Activated gamma-delta T cell treated with anti-CD3 and anti-CD28 coated beads, Interleukin-2, amount 50 U/mL, for 16 hours (primary cell): ENCODE measurements around the gene EIF3I.

ENCODE experiments used
- DNase-seq: peaks from one replicate; pipeline ENCODE4 v3.0.0-alpha.2; 2020; ENCODE audit warnings: low read depth

Gene EIF3I

DNA sequence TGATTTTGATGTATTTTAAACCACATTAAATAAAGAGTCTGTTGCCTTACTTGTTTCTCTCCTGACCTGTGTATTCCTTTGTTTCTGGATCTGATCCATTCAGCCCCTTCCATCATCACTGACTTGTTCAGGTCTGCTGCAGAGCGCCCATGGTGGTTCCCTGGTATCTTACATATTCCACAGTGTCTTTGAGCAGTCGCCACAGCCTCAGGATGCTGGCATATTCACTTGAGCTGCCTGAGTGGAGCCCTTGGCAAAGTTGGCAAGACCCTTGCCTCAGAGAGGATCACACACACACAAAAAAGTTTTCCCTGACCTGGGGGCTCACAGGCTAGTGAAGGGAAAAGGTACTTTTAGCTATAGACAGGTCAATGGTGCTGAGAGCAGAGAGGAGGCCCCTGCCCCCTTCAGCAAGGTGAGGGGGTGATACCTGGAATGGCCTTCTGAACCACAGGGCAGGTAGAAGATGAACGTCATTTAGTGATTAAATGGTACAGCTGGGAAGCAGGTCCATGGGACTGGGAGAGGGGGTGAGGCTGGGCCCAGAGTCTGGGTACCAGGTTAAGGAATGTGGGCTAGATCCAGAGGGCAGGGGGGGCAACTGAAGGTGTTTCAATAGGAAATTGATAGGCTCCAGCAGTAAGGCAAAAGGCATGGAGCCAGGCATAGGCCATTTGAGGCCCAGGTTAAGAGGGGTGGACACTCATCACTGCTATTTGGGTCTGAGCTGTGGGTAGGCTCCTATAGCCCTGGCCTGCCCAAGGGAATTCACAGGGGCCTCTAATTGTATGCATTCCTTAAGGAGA lies 23.8 kb upstream of the EIF3I start:
- no peak for DNase-seq

DNA sequence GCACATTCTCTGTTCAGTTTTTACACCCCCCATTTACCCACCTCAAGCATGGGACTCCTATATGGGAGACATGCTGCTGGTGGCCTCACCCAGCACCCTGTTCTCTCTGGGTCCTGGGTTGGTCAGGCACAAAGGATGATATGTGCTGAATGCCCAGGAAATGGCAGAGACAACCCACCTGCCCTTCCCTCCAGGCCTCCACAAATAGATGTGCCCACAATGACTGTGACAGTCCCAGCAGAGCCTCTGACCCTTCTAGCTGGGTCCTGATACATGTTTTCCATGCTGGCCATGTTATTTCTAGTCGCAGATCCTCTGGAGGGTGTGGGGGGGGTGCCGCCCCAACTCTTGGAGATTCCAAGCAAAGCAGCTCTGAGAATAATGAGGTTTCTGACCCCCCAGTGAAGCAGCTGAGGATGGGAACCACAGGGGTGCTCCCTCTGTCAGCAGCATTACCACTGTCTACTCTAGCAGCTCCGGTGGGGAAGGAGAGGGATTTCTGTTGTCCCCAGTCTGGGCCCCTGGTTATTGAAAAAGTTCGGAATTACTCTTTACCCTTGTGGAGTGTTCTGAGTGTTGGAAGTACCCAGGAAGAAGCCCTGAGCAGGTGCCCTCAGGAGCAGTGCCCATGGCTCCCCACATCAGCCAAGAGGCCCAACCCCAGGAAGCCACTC lies 23.0 kb upstream of the EIF3I start:
- no peak for DNase-seq

DNA sequence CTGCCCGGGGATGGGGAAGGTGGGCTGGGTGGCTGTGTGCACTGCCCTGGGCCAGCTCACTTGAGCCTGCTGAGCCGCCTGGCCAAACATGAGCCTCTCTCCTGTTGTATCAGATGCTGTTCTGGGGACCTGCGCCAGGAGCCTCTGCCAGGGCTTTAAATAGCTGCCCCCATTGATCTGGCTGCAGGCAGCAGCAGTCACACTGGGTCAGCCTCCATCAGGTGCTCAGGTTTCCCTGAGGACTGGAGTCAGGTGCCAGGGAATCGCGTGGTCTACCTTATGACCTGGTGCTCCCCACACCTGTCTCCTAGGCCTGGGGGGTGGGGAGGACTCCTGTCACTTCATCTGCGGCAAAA lies 22.5 kb upstream of the EIF3I start:
- no peak for DNase-seq

DNA sequence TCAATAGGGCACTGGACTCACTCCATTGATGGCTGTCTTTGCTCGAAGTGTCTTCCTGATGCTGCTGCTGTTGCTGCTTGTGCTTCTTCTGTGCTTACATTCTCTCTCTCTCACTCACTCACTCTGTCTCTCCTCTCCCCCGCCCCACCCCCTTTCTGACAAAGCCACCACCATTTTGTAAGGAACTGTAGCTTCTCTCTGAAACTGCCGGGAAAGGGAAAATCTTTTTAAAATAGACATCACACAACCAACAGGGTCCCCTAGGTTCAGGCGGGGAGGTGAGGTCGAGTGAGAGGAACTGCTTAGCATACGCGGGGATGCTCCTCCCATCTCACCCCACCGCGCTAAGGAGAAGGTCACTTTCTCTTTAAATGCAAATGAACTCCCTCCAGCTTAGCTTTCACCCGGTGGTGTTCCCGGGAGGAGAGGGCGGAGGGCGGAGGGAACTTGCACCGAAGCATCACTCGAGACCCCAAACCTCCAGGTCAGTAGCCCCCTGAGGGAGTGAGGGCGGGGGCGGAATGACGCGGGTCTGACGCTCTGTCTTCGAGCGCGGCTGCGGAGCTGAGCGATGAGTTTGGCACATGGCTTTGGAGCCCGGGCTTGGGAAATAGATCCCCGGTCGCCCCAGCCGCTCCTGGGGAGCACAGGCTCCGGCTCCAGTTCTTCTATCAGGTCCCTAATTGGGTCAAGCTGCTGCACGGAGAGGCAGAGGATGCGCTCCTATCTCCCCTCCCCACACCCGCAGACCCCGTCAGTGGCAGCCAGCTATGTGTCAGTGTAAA lies 21.8 kb upstream of the EIF3I start, which contains the start of gene CCDC28B:
TSS of gene CCDC28B (plus strand) at position 370 of the 785 bp plus-strand sequence. CDS start 1,341 bp downstream, outside the sequence.
- DNase-seq: no peak

DNA sequence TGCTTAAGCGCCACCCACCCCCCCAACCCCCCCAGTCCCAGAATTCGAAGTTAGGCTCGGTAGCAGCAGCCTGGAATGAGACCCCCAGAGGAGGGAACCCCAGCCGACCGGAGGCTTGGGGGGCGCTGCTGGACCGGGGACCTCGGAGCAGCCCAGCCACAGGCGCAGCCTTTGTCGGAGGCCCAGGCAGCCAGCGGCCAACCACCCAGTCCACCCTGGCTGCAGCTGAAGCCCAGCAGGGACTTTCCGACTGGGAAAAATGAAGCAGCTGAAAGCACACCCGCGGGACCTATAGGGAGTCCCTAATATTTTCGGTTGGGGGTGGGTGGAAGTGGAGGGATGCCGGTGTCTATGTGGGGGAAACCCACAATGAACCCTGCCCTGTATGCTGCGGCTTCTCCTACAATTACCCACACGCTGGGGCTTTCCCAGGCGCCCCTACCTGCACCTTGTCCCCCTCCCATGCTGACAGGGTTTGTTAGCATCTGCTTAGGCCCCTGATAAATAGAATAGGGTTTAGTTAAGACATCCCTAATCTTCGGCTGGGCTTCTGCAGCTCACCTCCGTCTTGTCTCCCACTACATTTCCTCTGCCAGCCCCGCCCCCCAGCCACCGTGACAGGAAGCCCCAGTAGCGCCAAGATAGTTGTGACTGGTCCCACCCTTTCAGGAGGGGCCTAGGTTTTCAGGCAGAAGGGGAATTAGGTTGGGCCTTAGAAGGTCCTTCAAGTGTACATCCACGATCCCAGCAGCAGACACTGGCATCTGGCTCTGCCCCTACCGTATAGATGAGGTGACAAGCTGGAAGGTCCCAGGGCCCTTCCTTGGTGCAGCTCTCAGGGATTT lies 21.0 kb upstream of the EIF3I start:
- peak; percentile 64 for DNase-seq

DNA sequence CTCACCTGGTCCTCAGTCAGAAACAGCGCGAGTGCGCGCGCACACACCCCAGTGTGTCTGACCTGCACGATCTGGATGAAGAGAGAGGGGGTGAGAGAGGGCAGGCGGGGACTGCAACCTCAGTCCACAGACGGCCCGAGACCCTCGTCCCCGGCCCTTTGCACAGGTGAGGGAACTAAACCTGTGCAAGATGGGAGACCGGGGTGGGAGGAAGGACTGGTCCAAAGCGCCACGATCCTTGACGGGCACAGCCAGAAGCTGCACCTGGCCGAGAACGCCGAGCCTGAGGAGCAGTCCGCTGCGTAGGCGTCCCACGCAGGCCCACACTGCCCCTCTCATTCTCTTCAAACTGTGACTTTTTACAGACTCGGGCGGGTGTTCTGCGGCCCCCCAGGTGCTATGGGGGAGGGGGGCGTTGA lies 17.3 kb upstream of the EIF3I start:
- no peak for DNase-seq

DNA sequence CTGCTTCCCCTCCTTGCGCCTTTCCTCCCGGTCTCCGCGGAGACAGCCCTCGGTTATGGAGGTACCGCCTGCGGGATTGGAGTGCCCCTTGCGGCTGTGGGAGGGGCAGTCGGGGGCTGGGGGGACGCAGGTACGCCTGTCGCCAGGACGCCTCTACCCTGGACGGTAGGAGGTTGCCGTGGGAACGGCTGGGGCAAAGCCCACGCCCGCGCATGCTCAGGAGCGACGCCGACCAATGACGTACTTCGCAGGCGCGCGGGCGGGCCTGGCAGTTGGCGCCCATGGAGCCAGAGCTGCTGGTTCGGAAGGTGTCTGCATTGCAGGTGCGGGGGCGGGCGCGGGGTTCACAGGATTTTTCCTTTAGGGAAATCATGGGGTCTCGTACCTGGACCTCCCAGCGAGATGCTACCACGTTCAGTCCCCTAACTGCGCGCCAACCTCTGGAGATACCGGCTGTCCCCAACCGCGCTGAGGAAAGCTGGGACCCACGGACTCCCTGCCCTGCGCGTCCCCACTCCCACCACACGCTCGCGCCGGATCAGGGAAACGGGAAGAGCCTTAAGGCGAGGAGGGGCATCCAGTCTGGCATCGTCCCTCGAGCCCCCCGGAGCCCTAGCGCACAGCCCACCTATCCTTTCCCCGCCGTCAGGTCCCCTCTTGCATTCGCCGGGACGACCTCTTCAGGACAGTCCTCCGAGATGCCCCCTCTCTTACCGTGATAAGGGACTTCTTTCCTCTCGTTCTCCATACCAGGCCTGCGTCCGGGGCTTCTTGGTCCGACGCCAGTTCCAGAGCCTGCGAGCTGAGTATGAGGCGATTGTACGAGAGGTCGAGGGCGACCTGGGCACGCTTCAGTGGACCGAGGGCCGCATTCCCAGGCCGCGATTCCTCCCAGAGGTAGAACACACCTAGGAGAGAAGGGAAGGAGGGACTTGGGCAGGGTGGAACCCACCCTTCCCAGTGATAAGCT lies 16.5 kb upstream of the EIF3I start, which contains the start of gene IQCC:
TSS of gene IQCC (plus strand) at position 271 of the 970 bp plus-strand sequence. CDS start at position 282, 11 bp downstream.
- peak; percentile 66 for DNase-seq

DNA sequence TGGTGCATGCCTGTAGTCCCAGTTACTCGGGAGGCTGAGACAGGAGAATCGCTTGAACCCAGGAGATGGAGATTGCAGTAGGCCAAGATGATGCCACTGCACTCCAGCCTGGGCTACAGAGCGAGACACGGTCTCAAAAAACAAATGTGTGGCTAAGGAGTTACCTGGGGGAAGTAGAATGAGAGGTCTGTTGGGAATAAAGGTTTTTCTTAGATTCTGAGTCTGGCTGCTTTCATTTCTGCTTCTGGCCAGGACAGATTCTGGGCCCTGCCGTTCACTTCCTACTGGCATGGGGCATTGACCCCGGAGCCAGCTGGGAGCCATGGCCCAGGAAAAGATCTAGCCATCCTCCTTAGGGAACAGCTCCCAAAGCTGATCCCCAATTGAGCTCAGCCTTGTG lies 13.7 kb upstream of the EIF3I start:
- no peak for DNase-seq

DNA sequence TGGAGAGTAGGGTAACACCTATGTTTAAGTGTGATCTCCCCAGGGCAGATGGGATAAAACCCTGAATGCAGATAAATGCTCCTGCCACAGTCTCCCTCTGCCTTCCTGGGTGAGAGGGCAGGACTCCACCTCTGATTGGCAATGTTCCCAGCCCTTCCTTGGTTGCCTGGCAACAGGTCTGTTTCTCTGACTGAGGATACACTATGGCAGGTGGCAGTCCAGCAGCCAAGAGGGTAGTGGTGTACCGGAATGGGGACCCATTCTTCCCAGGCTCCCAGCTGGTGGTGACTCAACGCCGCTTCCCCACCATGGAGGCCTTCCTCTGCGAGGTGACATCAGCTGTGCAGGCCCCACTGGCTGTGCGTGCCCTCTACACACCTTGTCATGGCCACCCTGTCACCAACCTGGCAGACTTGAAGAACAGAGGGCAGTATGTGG lies 13.3 kb upstream of the EIF3I start, which contains the start of gene DCDC2B:
TSS of gene DCDC2B (plus strand) at position 199 of the 438 bp plus-strand sequence. CDS start at position 204, 5 bp downstream.
- no peak for DNase-seq

DNA sequence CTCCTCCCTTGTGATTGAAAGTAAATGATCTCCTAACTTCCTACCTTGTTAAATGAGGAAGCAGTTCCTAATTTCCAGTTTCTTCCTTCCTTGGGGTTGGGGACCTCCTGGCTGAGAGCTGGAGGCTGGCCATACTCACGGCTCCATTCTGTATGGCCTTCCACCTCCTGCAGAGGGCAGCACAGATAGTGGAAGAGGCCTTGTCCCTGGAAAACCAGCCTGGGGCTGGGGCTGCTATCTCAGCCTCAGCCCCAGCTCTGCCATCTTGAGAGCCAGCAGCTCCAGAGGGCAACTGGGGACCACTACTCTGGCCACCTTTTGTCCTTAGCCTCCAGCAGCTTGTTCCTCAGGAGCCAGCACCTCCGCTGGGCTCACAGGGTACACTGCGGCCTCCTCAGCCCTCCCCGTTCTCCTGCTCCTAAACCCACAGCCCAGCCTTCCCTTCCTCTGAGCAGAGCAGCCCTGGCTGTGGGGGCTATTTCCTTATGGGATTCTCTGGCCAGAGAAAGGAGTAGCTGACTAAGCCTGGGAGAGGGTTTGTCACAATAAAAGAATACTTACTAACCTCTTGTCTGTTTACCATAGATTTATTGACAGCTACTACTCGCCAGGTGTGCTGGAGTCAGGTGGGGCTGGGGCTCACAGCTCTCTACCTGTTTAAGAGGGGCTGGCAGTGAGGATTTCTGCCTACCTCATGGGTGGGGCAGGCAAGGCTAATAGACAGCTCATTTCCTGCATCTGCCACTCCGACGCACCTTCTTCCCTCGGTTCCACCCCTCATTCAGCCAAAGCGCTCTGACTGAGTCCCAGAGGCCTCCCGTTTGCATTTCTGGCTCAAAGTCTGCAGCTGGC lies 6.4 kb upstream of the EIF3I start:
- DNase-seq: peak; percentile 32

DNA sequence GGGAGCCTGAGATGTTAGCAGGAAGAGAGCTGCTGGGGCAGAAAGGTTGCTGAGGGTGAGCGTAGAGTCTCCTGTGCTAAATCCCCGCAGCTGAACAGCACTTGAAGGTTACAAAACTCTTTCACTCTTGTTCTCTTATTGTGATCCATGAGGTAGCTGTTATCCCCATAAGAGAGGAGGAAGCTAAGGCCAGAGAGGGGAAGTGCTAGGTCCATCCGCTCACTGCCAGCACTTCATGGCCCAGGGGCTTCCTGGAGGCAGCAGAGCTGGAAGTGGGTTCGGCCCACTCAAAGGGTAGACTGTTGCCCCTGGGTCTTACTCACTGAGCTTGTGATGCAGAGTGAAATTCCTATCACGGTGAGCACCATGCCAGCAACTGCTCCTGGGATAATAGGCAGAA lies 5.6 kb upstream of the EIF3I start:
- DNase-seq: no peak

DNA sequence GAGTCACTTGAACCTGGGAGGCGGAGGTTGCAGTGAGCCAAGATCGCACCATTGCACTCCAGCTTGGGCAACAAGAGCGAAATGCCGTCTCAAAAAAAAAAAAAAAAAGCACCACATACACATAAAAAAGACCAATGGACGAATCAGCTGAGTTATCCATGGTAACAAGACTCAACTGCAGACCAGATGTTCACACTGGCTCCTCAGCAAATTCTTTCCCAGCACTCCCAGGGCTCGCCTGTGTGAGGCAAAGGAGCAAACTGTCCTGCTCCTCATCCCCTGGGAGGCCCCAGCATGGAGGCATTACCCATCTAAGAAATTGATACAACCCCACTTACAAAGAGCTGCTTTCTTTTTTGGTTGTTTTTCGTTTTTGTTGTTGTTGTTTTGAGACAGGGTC lies 3.2 kb upstream of the EIF3I start:
- no peak for DNase-seq

DNA sequence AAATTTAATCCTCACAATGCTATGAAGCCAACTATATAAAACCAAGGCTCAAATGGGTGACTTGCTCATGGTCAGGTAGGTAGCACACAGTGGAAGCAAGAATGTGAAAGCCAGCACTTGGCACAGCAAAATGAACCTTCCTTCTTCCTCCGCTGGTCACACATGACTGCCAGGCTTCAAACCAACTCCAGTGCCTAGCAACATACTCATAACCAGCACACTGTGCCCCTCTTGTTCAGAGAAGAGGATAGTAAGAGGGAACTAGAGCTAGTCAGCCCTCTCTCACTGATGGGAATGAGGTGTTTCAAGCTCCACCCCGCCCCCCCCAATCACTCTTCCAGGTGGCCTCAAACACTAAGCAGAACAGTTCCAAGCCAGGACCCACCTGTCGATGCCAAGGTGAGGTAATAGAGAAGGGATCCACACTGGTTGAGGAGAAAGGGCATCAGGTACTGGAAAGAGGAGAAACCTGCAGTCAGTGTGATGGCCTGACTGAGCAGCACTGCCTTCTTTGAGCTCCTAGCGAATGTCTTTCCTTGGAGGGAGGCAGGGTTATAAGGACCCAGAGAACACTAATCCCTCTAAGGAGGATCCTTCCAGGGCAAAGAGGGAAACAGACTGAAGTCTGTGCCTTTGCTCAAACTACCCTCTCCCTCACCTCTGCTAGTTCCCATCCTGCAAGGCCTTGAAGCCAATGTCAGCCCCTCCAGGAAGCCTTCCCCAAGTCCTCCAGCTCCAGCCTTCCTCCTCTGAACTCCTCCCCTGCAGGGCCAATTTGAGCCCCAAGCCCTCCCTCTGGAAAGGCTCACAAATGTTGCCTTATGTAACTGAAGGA lies 1.2 kb upstream of the EIF3I start:
- no peak for DNase-seq

DNA sequence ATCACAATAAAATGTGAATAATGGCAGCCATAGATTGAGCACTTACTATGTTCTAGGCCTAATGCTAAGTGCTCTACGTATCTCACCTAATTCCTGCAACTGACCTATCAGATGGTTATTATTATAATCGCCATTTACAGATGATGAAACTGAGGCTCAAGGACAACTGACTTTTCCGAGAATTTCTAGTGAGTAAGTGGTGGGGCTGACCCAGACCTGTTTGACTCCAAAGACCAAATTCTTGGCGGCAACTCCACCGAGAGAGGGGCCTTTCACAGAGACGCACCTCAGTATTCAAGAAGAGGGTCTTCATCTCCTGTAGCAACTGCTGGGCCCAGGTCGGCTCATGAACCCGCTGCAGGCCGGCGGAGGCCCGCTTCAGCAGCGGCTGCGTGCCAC lies 627 bp upstream of the EIF3I start:
- DNase-seq: no peak

DNA sequence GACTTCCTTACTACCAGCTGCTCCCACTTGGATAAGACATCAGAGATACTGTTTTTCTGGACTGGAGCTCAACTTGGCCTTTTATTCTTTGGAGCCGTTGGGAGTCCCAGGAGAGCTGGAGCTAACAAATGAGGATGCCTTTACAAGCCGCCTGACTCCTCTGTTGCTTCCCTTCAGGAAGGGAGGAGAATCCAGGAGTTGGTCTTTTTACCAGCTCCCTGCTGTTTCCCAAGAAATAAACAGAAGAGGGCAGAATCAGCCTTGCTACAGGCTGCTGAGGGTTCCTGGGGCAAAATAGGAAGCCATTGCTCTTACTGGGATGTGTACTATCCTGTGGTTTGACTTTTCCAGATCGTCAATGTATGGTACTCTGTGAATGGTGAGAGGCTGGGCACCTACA lies 1.5 kb downstream of the EIF3I start:
- DNase-seq: no peak

DNA sequence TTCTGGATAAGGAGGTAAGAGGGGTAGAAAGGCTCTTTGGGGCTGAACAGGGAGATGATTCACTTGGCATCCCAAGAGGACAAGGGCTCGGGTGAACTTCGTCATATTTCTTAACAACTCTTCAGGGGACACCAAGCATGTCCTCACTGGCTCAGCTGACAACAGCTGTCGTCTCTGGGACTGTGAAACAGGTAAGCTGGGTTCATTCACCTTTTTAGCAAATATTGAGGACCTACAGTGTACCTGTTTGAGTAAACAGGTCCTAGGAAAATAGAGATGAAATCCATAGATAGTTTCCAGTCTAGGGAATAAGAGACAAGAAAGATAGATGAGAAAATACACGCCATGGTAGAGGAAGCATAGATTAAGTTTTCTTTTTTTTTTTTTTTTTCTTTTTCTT lies 2.1 kb downstream of the EIF3I start:
- DNase-seq: no peak

DNA sequence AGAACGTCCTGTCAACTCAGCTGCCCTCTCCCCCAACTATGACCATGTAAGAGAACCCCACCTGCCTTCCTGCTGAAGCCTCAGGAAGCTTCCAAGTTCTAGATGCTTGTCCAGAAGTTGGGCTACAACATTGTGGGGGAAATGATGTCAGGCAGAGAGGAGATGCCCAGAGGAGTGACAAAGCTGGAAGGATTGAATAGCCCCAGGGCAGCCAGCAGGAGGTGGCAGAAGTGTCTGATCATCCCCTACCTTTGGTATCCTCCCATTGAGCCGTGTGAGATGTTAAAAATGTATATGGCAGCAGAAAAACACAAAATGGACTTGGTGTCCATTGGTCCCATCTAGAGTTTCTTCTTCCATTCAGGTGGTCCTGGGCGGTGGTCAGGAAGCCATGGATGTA lies 6.6 kb downstream of the EIF3I start:
- DNase-seq: no peak

DNA sequence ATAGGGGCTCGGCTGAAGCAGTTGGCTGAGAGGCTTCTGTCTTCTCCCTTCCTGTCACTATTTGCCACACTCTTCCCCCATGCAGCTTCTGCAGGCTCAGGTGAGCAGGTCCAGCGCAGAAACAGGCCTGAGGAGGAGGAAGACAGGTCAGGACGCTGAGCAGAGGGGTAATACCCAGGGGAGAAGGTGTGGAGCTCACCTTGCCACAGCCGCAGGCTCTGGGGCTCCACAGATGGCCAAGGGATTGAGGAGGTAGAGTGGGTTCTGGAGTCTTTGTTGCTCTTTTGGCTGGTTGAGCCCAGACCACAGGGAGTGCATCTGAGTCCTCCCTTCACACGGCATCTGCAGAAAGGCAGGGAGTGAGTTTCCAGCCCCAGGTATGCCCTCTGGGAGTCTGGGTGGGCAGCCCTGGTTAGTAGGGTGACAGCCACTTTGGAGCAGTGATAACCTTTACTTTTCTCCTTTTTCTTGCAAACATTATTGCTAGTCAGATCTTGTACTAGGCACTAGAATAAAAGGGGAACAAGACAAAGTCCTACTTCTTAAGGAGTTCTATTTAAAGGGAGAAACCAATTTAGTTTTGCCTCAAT lies 9.7 kb downstream of the EIF3I start:
- DNase-seq: no peak
